Activated naive CD8-positive, alpha-beta T cell treated with anti-CD3 and anti-CD28 coated beads for 36 hours (primary cell): Measurements from ENCODE around the gene GUF1. TPM values are rescaled to one million over a fixed set of nuclear protein-coding genes. Genes with fewer than 3 reads are reported as not detected.
"Not testable (repeated sequence)": the region's sequence is repeated elsewhere in the genome, so short reads cannot be mapped to it uniquely, and the experiment has no call there.

Experiments
- DNase-seq: peaks from one replicate; pipeline ENCODE4 v3.0.0; 2021
- H3K27ac Mint-ChIP-seq: one replicate; pipeline ENCODE4 v1.8.0; 2022; ENCODE audit warnings: mild to moderate bottlenecking, moderate library complexity, mixed read lengths
- H3K27me3 Mint-ChIP-seq: one replicate; pipeline ENCODE4 v1.8.0; 2022; ENCODE audit warnings: mild to moderate bottlenecking, mixed read lengths
- H3K36me3 Mint-ChIP-seq: one replicate; pipeline ENCODE4 v1.8.0; 2021; ENCODE audit warnings: mild to moderate bottlenecking, mixed read lengths
- H3K4me1 Mint-ChIP-seq: one replicate; pipeline ENCODE4 v1.8.0; 2021; ENCODE audit warnings: mixed read lengths
- H3K4me3 Mint-ChIP-seq: one replicate; pipeline ENCODE4 v1.8.0; 2022; ENCODE audit warnings: mild to moderate bottlenecking, moderate library complexity, mixed read lengths
- H3K9me3 Mint-ChIP-seq: one replicate; pipeline ENCODE4 v1.8.0; 2022; ENCODE audit warnings: mixed read lengths
- total RNA-seq, 2 experiments: library from RNA; stranded (reverse); gene quantifications; one replicate each; pipeline ENCODE4 v1.2.3, GENCODE V29; 2021

Gene GUF1
- total RNA-seq, 2 experiments from 2014 or later = 52.2 to 54.1 TPM

- H3K4me1 Mint-ChIP-seq = peaks cover 16% of the 10 kb centered on the region
- not testable (repeated sequence) for H3K36me3 Mint-ChIP-seq, H3K27me3 Mint-ChIP-seq
Observed at GRCh38 chr4:44728694-44729093, 50.5 kb downstream of the GUF1 start.

GRCh38 chr4:44736900-44737299 is 58.7 kb downstream of the GUF1 start:
- H3K27me3 Mint-ChIP-seq = peaks cover 17% of the 10 kb centered on the region
- H3K4me1 Mint-ChIP-seq = no peaks in the 10 kb centered on the region
- no peak for DNase-seq

More at GRCh38 chr4:44728694-44729093, 50.5 kb downstream of the GUF1 start:
- not testable (repeated sequence) for H3K27ac Mint-ChIP-seq, DNase-seq, H3K9me3 Mint-ChIP-seq, H3K4me3 Mint-ChIP-seq

DNA sequence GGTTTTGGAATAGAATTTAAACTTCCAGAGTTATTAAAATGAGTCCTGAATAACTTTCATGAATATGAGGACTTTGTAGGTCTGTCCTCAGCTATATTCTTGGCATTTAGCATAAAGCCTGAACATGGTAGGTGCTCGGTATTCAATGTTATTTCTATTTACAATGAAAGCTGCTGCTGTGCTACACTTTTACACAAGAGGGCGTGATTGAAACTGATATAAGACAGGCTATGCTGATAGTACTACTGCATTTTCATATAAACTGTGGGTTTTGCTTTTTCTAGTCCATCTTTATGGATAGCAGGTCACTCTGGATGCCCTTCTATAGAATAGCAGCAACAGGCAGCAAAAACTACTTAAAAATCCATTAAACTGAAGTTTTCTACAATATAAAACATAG is 60.4 kb downstream of the GUF1 start:
- Mint-ChIP-seq H3K36me3 (peaks cover 4% of the 10 kb centered on the region), H3K27ac (no peak overlapping the region), H3K4me3 (no peak overlapping the region), H3K27me3 (peaks cover 17% of the 10 kb centered on the region), H3K4me1 (no peaks in the 10 kb centered on the region), H3K9me3 (no peaks in the 10 kb centered on the region)
- no peak for DNase-seq

More at GRCh38 chr4:44736900-44737299, 58.7 kb downstream of the GUF1 start:
- Mint-ChIP-seq H3K36me3 (peaks cover 4% of the 10 kb centered on the region), H3K4me3 (no peak overlapping the region), H3K9me3 (no peaks in the 10 kb centered on the region), H3K27ac (no peak overlapping the region)

DNA sequence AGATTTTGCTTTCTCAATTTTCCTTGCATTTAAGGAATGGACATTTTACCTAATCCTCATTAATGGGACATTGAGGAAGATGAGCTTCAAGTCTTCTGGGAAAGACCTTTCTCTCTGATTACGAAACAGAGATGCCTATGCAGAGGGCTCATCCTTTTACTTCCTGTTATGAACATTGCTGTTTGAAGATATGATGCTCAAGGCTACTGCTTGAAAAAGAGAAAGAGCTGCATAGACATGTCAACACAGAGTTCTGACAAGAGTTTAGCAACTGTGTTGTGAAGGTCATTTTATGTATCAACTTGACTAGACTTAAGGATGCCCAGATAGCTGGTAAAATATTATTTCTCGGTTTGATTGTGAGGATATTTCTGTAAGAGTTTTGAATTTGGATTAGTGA is 62.0 kb downstream of the GUF1 start:
- Mint-ChIP-seq H3K4me1 (no peaks in the 10 kb centered on the region), H3K36me3 (peaks cover 2% of the 10 kb centered on the region), H3K27me3 (peaks cover 17% of the 10 kb centered on the region), H3K27ac (no peak overlapping the region), H3K4me3 (no peak overlapping the region), H3K9me3 (no peaks in the 10 kb centered on the region)
- no peak for DNase-seq

Other genes starting within 250 kb of the GUF1 start
- gene KCTD8, start 229.6 kb upstream of the GUF1 start, total RNA-seq = not detected
- not detected for gene YIPF7, start 26.8 kb upstream of the GUF1 start, total RNA-seq
- 10 to 100 TPM; 19.0 to 21.2 TPM for gene GNPDA2, start 48.1 kb downstream of the GUF1 start, total RNA-seq